Measurements from ENCODE around the gene OSBPL3. TPM values are rescaled to one million over a fixed set of nuclear protein-coding genes. Genes with fewer than 3 reads are reported as not detected.

Gene OSBPL3
- 30.8 and 37.7 TPM in 2 replicates for total RNA-seq

GRCh38 chr7:24979863-24980533 is at the start of gene OSBPL3:
TSS of gene OSBPL3 (minus strand) at chr7:24980178. CDS start at chr7:24892472, 87,706 bp downstream.
- no peak for TF ChIP-seq CTCF (IDR thresholded peaks at IDR 0.05; ENCODE audit: extremely low read depth, low read depth, low read length)
- H3K4me2 ChIP-seq (ENCODE audit: insufficient read depth, low read length), result peak within 1 kb of the TSS; percentile 97
- peaks cover 7% of the 10 kb centered on the region for H4K20me1 ChIP-seq (ENCODE audit: insufficient read depth, low read length)
- peak within 1 kb of the TSS; percentile 89 for H2AFZ ChIP-seq (ENCODE audit: low read length)
- H3K4me1 ChIP-seq (ENCODE audit: insufficient read depth, low read length), result peaks cover 26% of the 10 kb centered on the region
- peak within 1 kb of the TSS; percentile 91 for H3K27ac ChIP-seq (ENCODE audit: low read depth, low read length)
- peak within 1 kb of the TSS; percentile 88 for H3K4me3 ChIP-seq (ENCODE audit: insufficient read depth, low read length)
- H3K79me2 ChIP-seq (ENCODE audit: insufficient read depth, low read length), result peaks cover 49% of the 10 kb centered on the region
- no peaks in the 10 kb centered on the region for H3K9me3 ChIP-seq (ENCODE audit: low read depth, low read length)
- no peaks in the 10 kb centered on the region for H3K27me3 ChIP-seq (ENCODE audit: insufficient read depth, low read length)
- no peaks in the 10 kb centered on the region for H3K36me3 ChIP-seq (ENCODE audit: insufficient read depth, low read length)
- peak; percentile 97 for DNase-seq (ENCODE audit: insufficient read length, low spot score, missing footprints)

- Histone ChIP-seq H3K4me3 (ENCODE audit: insufficient read depth, low read length) (no peak overlapping the region), H3K79me2 (ENCODE audit: insufficient read depth, low read length) (no peaks in the 10 kb centered on the region), H3K4me2 (ENCODE audit: insufficient read depth, low read length) (peak overlapping the region; percentile 52), H3K9me3 (ENCODE audit: low read depth, low read length) (no peaks in the 10 kb centered on the region), H3K4me1 (ENCODE audit: insufficient read depth, low read length) (peaks cover 44% of the 10 kb centered on the region), H2AFZ (ENCODE audit: low read length) (peak overlapping the region; percentile 74), H3K27ac (ENCODE audit: low read depth, low read length) (peak overlapping the region; percentile 87), H3K36me3 (ENCODE audit: insufficient read depth, low read length) (no peaks in the 10 kb centered on the region), H3K27me3 (ENCODE audit: insufficient read depth, low read length) (no peaks in the 10 kb centered on the region), H4K20me1 (ENCODE audit: insufficient read depth, low read length) (no peaks in the 10 kb centered on the region)
- no peak for TF ChIP-seq CTCF (IDR thresholded peaks at IDR 0.05; ENCODE audit: extremely low read depth, low read depth, low read length)
- no peak for DNase-seq (ENCODE audit: insufficient read length, low spot score, missing footprints)
Observed at GRCh38 chr7:25029075-25029474, 49.1 kb upstream of the OSBPL3 start.

- Histone ChIP-seq H3K4me2 (ENCODE audit: insufficient read depth, low read length) (peak overlapping the region; percentile 52), H3K9me3 (ENCODE audit: low read depth, low read length) (no peaks in the 10 kb centered on the region), H3K4me1 (ENCODE audit: insufficient read depth, low read length) (peaks cover 42% of the 10 kb centered on the region), H3K27me3 (ENCODE audit: insufficient read depth, low read length) (no peaks in the 10 kb centered on the region), H3K79me2 (ENCODE audit: insufficient read depth, low read length) (no peaks in the 10 kb centered on the region), H3K36me3 (ENCODE audit: insufficient read depth, low read length) (no peaks in the 10 kb centered on the region), H3K4me3 (ENCODE audit: insufficient read depth, low read length) (peak overlapping the region; percentile 3), H3K27ac (ENCODE audit: low read depth, low read length) (peak overlapping the region; percentile 87), H4K20me1 (ENCODE audit: insufficient read depth, low read length) (no peaks in the 10 kb centered on the region), H2AFZ (ENCODE audit: low read length) (peak overlapping the region; percentile 74)
- TF ChIP-seq CTCF (IDR thresholded peaks at IDR 0.05; ENCODE audit: extremely low read depth, low read depth, low read length), result no peak
- peak; percentile 81 for DNase-seq (ENCODE audit: insufficient read length, low spot score, missing footprints)
Observed at GRCh38 chr7:25028370-25029021, 48.5 kb upstream of the OSBPL3 start.

DNA sequence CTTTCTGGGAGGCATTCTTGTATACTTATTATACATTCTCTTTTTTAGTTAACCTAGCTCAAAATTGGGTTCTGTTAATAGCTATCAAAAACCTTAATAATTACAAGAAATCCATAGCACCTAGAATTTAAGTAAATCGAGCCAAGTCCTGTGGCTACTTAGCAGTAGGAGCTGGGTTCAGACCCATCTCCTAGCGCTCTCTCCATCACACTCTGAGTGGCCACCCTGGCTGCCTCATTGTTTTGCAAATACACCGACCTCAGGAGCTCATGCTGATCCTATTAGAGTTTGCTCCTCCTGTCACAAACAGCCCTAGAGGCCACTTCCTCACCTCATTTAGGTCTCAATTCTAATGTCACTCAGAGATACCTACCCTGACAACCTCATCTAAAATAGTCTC is 46.2 kb upstream of the OSBPL3 start:
- H3K27ac ChIP-seq (ENCODE audit: low read depth, low read length), result peak overlapping the region; percentile 86

More for the DNA sequence above, 46.2 kb upstream of the OSBPL3 start:
- no peak for DNase-seq (ENCODE audit: insufficient read length, low spot score, missing footprints)
- no peak overlapping the region for H3K4me3 ChIP-seq (ENCODE audit: insufficient read depth, low read length)
- peaks cover 33% of the 10 kb centered on the region for H3K4me1 ChIP-seq (ENCODE audit: insufficient read depth, low read length)
- H4K20me1 ChIP-seq (ENCODE audit: insufficient read depth, low read length), result no peaks in the 10 kb centered on the region
- H3K9me3 ChIP-seq (ENCODE audit: low read depth, low read length), result no peaks in the 10 kb centered on the region
- no peak for TF ChIP-seq CTCF (IDR thresholded peaks at IDR 0.05; ENCODE audit: extremely low read depth, low read depth, low read length)
- H3K79me2 ChIP-seq (ENCODE audit: insufficient read depth, low read length), result no peaks in the 10 kb centered on the region
- H2AFZ ChIP-seq (ENCODE audit: low read length), result peak overlapping the region; percentile 71
- H3K36me3 ChIP-seq (ENCODE audit: insufficient read depth, low read length), result no peaks in the 10 kb centered on the region
- H3K27me3 ChIP-seq (ENCODE audit: insufficient read depth, low read length), result no peaks in the 10 kb centered on the region
- H3K4me2 ChIP-seq (ENCODE audit: insufficient read depth, low read length), result peak overlapping the region; percentile 52
